ENCODE measurements around the gene SH3RF1. TPM values are rescaled to one million over a fixed set of nuclear protein-coding genes. Genes with fewer than 3 reads are reported as not detected.

SH3RF1 gene
- total and polyA plus RNA-seq, 2 of the 8 experiments (the other 6 are each of a cell fraction or from before 2014, with no cell fraction given) = 6.9 to 15.1 TPM

GRCh38 chr4:169124661-169125060, 146.1 kb downstream of the SH3RF1 start:
- Histone ChIP-seq H4K8ac (ENCODE audit: extremely low read depth, insufficient read depth, low read length) (no peak overlapping the region), H3K23me2 (ENCODE audit: low read depth, low read length) (no peaks in the 10 kb centered on the region), H2BK5ac (ENCODE audit: low read depth, low read length) (no peak overlapping the region), H4K91ac (replicated peaks; ENCODE audit: insufficient read length, low read length) (no peak overlapping the region), H3K4ac (replicated peaks; ENCODE audit: insufficient read length, low read depth, low read length) (no peak overlapping the region), H3K18ac (ENCODE audit: extremely low read depth, low read length) (no peak overlapping the region), H4K5ac (ENCODE audit: insufficient read length, low read depth, low read length) (no peak overlapping the region), H3K27ac (ENCODE audit: low read depth, low read length) (no peak overlapping the region), H3K4me3 (ENCODE audit: extremely low read depth in 1 of 4, insufficient read depth in 2 of 4, low read depth in 3 of 4, low read length in 4 of 4) (no peak overlapping the region), H2BK12ac (ENCODE audit: low read depth, low read length) (no peak overlapping the region), H3K36me3 (ENCODE audit: control insufficient read depth in 2 of 4, insufficient read depth in 4 of 4, low read length in 3 of 4) (peaks cover 0 to 14% (median 3%) of the 10 kb centered on the region in 4 experiments; a peak in 4 of 8 replicates), H2BK120ac (replicated peaks; ENCODE audit: low read depth, low read length) (no peak overlapping the region), H2BK20ac (ENCODE audit: low read length) (no peak overlapping the region), H2AFZ (ENCODE audit: low read length) (no peak overlapping the region), H3K14ac (ENCODE audit: insufficient read length) (no peak overlapping the region), H3K9me3 (ENCODE audit: insufficient read depth in 2 of 2, low read depth in 1 of 2, low read length in 1 of 2) (no peaks in the 10 kb centered on the region), H2BK15ac (ENCODE audit: low read length) (no peak overlapping the region), H2AK5ac (ENCODE audit: low read depth, low read length) (no peak overlapping the region), H3K4me1 (replicated peaks in 1 of 4; ENCODE audit: control insufficient read depth in 3 of 4, insufficient read depth in 4 of 4, low read length in 3 of 4) (no peaks in the 10 kb centered on the region), H3K23ac (ENCODE audit: insufficient read length) (no peak overlapping the region), H3K9ac (replicated peaks in 1 of 4; ENCODE audit: extremely low read depth in 1 of 4, low read depth in 3 of 4, low read length in 3 of 4) (no peak overlapping the region), H3K27me3 (replicated peaks in 1 of 4; ENCODE audit: control insufficient read depth in 3 of 4, extremely low read depth in 1 of 4, insufficient read depth in 3 of 4, low read length in 3 of 4) (no peaks in the 10 kb centered on the region), H3K79me2 (ENCODE audit: control insufficient read depth in 1 of 2, insufficient read depth in 2 of 2, low read length in 2 of 2) (no peaks in the 10 kb centered on the region), H3K56ac (replicated peaks; ENCODE audit: insufficient read length, low read depth, low read length) (no peak overlapping the region), H3K4me2 (ENCODE audit: insufficient read depth in 1 of 2, low read depth in 2 of 2, low read length in 2 of 2) (no peak overlapping the region), H3K79me1 (ENCODE audit: low read depth, low read length) (no peaks in the 10 kb centered on the region), H4K20me1 (replicated peaks in 1 of 2; ENCODE audit: control insufficient read depth in 1 of 2, insufficient read depth in 2 of 2, low read length in 2 of 2) (no peaks in the 10 kb centered on the region)
- DNase-seq (ENCODE audit: low read depth in 1 of 2, low spot score in 2 of 2) = no peak
- 88% methylated on average over 2 of the region's 2 CpGs; no CpG with 5 or more reads in 1 of the 2 experiments for WGBS, 2 experiments (ENCODE audit: extremely low coverage in 1 of 2, insufficient coverage in 1 of 2, insufficient read length in 1 of 2, insufficient replicate concordance in 2 of 2, low coverage in 1 of 2, low lambda C conversion rate in 2 of 2, missing lambda C conversion rate in 1 of 2)
- FAIRE-seq = no peak
- CTCF ChIA-PET (ENCODE audit: partially characterized antibody) = interaction anchor here (0.7 to 0.9 kb wide), 2 partner anchors 8 to 702 kb away, joined by 3 read pairs; no protein-coding TSS in a partner anchor
- no peak for TF ChIP-seq PHF8 (conservative IDR thresholded peaks at IDR 0.05; ENCODE audit: low read depth, low read length)
- no peak for TF ChIP-seq EGR1 (IDR thresholded peaks at IDR 0.05; ENCODE audit: borderline replicate concordance, low read depth, low read length)
- no peak for TF ChIP-seq RAD21 (IDR thresholded peaks at IDR 0.05 in 1 of 2, conservative IDR thresholded peaks at IDR 0.05 in 1 of 2; ENCODE audit: low read depth in 2 of 2, low read length in 2 of 2)
- no peak for TF ChIP-seq CBX5 (IDR thresholded peaks at IDR 0.05; ENCODE audit: low read depth, low read length)
- no peak for TF ChIP-seq SP4 (IDR thresholded peaks at IDR 0.05; ENCODE audit: low read length)
- POLR2A ChIA-PET (ENCODE audit: partially characterized antibody) = no interaction called here
